Endothelial cell of umbilical vein (primary cell): Measurements from ENCODE around the gene THEMIS.

ENCODE experiments used
- EZH2 ChIP-seq: IDR thresholded peaks from 2 replicates; pipeline ENCODE4 v1.6.1; 2012; ENCODE audit warnings: borderline replicate concordance, low read depth, mild to moderate bottlenecking, moderate library complexity, low read length, inconsistent platforms; ENCODE audit not compliant: severe bottlenecking
- FOS ChIP-seq: IDR thresholded peaks from 2 replicates; pipeline ENCODE4 v1.6.1; 2011; ENCODE audit warnings: mild to moderate bottlenecking, low read length, moderate library complexity, borderline replicate concordance; ENCODE audit not compliant: insufficient read depth
- JUN ChIP-seq: IDR thresholded peaks from 2 replicates; pipeline ENCODE4 v1.6.1; 2011; ENCODE audit warnings: borderline replicate concordance, low read depth; ENCODE audit not compliant: insufficient read length, insufficient read depth
- MAX ChIP-seq: IDR thresholded peaks from 2 replicates; pipeline ENCODE4 v1.6.1; 2011; ENCODE audit not compliant: insufficient read depth, insufficient read length
- POLR2A ChIP-seq: IDR thresholded peaks from 2 replicates; pipeline ENCODE4 v1.6.1; 2012; ENCODE audit warnings: low read depth, mild to moderate bottlenecking, control low read depth, low read length
- POLR2AphosphoS5 ChIP-seq: IDR thresholded peaks from 2 replicates; pipeline ENCODE4 v1.6.1; 2012; ENCODE audit warnings: low read depth, mild to moderate bottlenecking, control low read depth, low read length, moderate library complexity; ENCODE audit not compliant: insufficient read depth
- TF ChIP-seq, protein P1 (sequence below), 2 donors: IDR thresholded peaks; 1 replicate in 1 of 2; 2 replicates in 1 of 2; pipeline ENCODE4 v1.5.1; 2011; ENCODE audit warnings: low read length in 2 of 2, mild to moderate bottlenecking in 2 of 2, moderate library complexity in 2 of 2, control low read depth in 1 of 2, inconsistent platforms in 1 of 2, low read depth in 1 of 2; ENCODE audit not compliant: insufficient read depth in 1 of 2; ENCODE audit errors: extremely low read depth in 1 of 2

GRCh38 chr6:127811900-127812570 is 88.8 kb downstream of the THEMIS start:
- TF ChIP-seq, protein P1, sequence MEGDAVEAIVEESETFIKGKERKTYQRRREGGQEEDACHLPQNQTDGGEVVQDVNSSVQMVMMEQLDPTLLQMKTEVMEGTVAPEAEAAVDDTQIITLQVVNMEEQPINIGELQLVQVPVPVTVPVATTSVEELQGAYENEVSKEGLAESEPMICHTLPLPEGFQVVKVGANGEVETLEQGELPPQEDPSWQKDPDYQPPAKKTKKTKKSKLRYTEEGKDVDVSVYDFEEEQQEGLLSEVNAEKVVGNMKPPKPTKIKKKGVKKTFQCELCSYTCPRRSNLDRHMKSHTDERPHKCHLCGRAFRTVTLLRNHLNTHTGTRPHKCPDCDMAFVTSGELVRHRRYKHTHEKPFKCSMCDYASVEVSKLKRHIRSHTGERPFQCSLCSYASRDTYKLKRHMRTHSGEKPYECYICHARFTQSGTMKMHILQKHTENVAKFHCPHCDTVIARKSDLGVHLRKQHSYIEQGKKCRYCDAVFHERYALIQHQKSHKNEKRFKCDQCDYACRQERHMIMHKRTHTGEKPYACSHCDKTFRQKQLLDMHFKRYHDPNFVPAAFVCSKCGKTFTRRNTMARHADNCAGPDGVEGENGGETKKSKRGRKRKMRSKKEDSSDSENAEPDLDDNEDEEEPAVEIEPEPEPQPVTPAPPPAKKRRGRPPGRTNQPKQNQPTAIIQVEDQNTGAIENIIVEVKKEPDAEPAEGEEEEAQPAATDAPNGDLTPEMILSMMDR (IDR thresholded peaks at IDR 0.05; ENCODE audit: extremely low read depth in 1 of 2, insufficient read depth in 1 of 2, low read depth in 1 of 2, low read length in 2 of 2): no peak
- TF ChIP-seq EZH2 (no peak), POLR2A (no peak), JUN (no peak), POLR2AphosphoS5 (no peak), MAX (no peak), FOS (no peak)
